ENCODE results near the gene CNTN4.

The CNTN4 gene

GRCh38 chr3:2096216-2096615 is 2.5 kb upstream of the CNTN4 start:
- H3K4me1 ChIP-seq, result no peaks in the 10 kb centered on the region
- H3K36me3 ChIP-seq, result no peaks in the 10 kb centered on the region
- no peaks in the 10 kb centered on the region for H3K27me3 ChIP-seq
- H3K4me2 ChIP-seq, result no peak overlapping the region
- peaks cover 12 to 28% (median 20%) of the 10 kb centered on the region in 11 experiments for H3K9me3 ChIP-seq (replicated peaks in 1 of 11)
- H3K27ac ChIP-seq, result no peak overlapping the region
- no peak overlapping the region for H3K4me3 ChIP-seq
- TF ChIP-seq Cebpa-rat (IDR thresholded peaks at IDR 0.05), result no peak
- H3K9ac ChIP-seq, result no peak overlapping the region
- no peaks in the 10 kb centered on the region for H4K20me1 ChIP-seq

GRCh38 chr3:2097641-2098191 is 950 bp upstream of the CNTN4 start:
- H3K36me3 ChIP-seq, result no peaks in the 10 kb centered on the region
- H3K9me3 ChIP-seq (replicated peaks in 1 of 11), result peaks cover 12 to 28% (median 20%) of the 10 kb centered on the region in 11 experiments
- no peak overlapping the region for H3K4me3 ChIP-seq

GRCh38 chr3:2099028-2099671 is 484 bp downstream of the CNTN4 start:
- peaks cover 12 to 28% (median 20%) of the 10 kb centered on the region in 11 experiments for H3K9me3 ChIP-seq (replicated peaks in 1 of 11)
- H3K27ac ChIP-seq, result no peak overlapping the region
- H3K4me3 ChIP-seq, result no peak overlapping the region
- H3K4me1 ChIP-seq, result no peaks in the 10 kb centered on the region
- no peak overlapping the region for H3K4me2 ChIP-seq
- no peaks in the 10 kb centered on the region for H3K36me3 ChIP-seq
- no peaks in the 10 kb centered on the region for H4K20me1 ChIP-seq
- no peak for TF ChIP-seq Cebpa-rat (IDR thresholded peaks at IDR 0.05)
- H3K9ac ChIP-seq, result no peak overlapping the region
- H3K27me3 ChIP-seq, result no peaks in the 10 kb centered on the region

More at GRCh38 chr3:2097641-2098191, 950 bp upstream of the CNTN4 start:
- no peak overlapping the region for H3K27ac ChIP-seq
- no peak overlapping the region for H3K9ac ChIP-seq
- no peaks in the 10 kb centered on the region for H4K20me1 ChIP-seq
- peak overlapping the region in 3 of 11 experiments; percentile 10 to 41 (median 34); a peak in 3 of 22 replicates for H3K4me2 ChIP-seq
- no peaks in the 10 kb centered on the region for H3K4me1 ChIP-seq
- no peaks in the 10 kb centered on the region for H3K27me3 ChIP-seq
- TF ChIP-seq Cebpa-rat (IDR thresholded peaks at IDR 0.05), result no peak

GRCh38 chr3:2099779-2100191 is 1.1 kb downstream of the CNTN4 start:
- Histone ChIP-seq H3K27me3 (no peaks in the 10 kb centered on the region), H3K4me2 (no peak overlapping the region), H3K36me3 (no peaks in the 10 kb centered on the region), H3K9me3 (replicated peaks in 1 of 11) (peaks cover 12 to 28% (median 20%) of the 10 kb centered on the region in 11 experiments), H4K20me1 (no peaks in the 10 kb centered on the region), H3K9ac (no peak overlapping the region), H3K4me1 (no peaks in the 10 kb centered on the region), H3K27ac (no peak overlapping the region), H3K4me3 (no peak overlapping the region)
- TF ChIP-seq Cebpa-rat (IDR thresholded peaks at IDR 0.05), result no peak

GRCh38 chr3:2106438-2106837 is 7.8 kb downstream of the CNTN4 start:
- no peaks in the 10 kb centered on the region for H3K36me3 ChIP-seq
- no peak overlapping the region for H3K9ac ChIP-seq
- no peak overlapping the region for H3K4me2 ChIP-seq
- no peak overlapping the region for H3K4me3 ChIP-seq
- peaks cover 12 to 24% (median 20%) of the 10 kb centered on the region in 11 experiments; a peak in 21 of 22 replicates for H3K9me3 ChIP-seq (replicated peaks in 1 of 11)
- H4K20me1 ChIP-seq, result no peaks in the 10 kb centered on the region
- no peaks in the 10 kb centered on the region for H3K4me1 ChIP-seq
- TF ChIP-seq Cebpa-rat (IDR thresholded peaks at IDR 0.05), result no peak
- no peak overlapping the region for H3K27ac ChIP-seq
- no peaks in the 10 kb centered on the region for H3K27me3 ChIP-seq

- no peaks in the 10 kb centered on the region for H3K36me3 ChIP-seq
- no peak overlapping the region for H3K4me3 ChIP-seq
- H4K20me1 ChIP-seq, result no peaks in the 10 kb centered on the region
- H3K27ac ChIP-seq, result no peak overlapping the region
- H3K4me2 ChIP-seq, result no peak overlapping the region
- no peaks in the 10 kb centered on the region for H3K27me3 ChIP-seq
- TF ChIP-seq Cebpa-rat (IDR thresholded peaks at IDR 0.05), result no peak
- H3K4me1 ChIP-seq, result no peaks in the 10 kb centered on the region
- peaks cover 9 to 18% (median 13%) of the 10 kb centered on the region in 11 experiments; a peak in 21 of 22 replicates for H3K9me3 ChIP-seq (replicated peaks in 1 of 11)
- H3K9ac ChIP-seq, result no peak overlapping the region
Measured at GRCh38 chr3:2110597-2111117, 12.0 kb downstream of the CNTN4 start.

- Histone ChIP-seq H3K4me2 (no peak overlapping the region), H3K9ac (no peak overlapping the region), H3K9me3 (replicated peaks in 1 of 11) (no peaks in the 10 kb centered on the region), H3K27me3 (no peaks in the 10 kb centered on the region), H3K36me3 (no peaks in the 10 kb centered on the region), H4K20me1 (no peaks in the 10 kb centered on the region), H3K4me3 (no peak overlapping the region), H3K4me1 (no peaks in the 10 kb centered on the region), H3K27ac (no peak overlapping the region)
- TF ChIP-seq Cebpa-rat (IDR thresholded peaks at IDR 0.05), result no peak
Measured at GRCh38 chr3:2114617-2115275, 16.1 kb downstream of the CNTN4 start.

- H3K9ac ChIP-seq, result no peak overlapping the region
- H3K27ac ChIP-seq, result no peak overlapping the region
- no peaks in the 10 kb centered on the region for H3K9me3 ChIP-seq (replicated peaks in 1 of 11)
- H3K4me3 ChIP-seq, result no peak overlapping the region
- no peaks in the 10 kb centered on the region for H3K27me3 ChIP-seq
- no peaks in the 10 kb centered on the region for H4K20me1 ChIP-seq
- no peaks in the 10 kb centered on the region for H3K36me3 ChIP-seq
- no peaks in the 10 kb centered on the region for H3K4me1 ChIP-seq
- TF ChIP-seq Cebpa-rat (IDR thresholded peaks at IDR 0.05), result no peak
- H3K4me2 ChIP-seq, result no peak overlapping the region
Measured at GRCh38 chr3:2130726-2131125, 32.1 kb downstream of the CNTN4 start.

- Histone ChIP-seq H3K4me2 (no peak overlapping the region), H4K20me1 (no peaks in the 10 kb centered on the region), H3K9me3 (replicated peaks in 1 of 11) (no peaks in the 10 kb centered on the region), H3K4me1 (no peaks in the 10 kb centered on the region), H3K36me3 (no peaks in the 10 kb centered on the region), H3K4me3 (no peak overlapping the region), H3K27me3 (no peaks in the 10 kb centered on the region), H3K9ac (no peak overlapping the region), H3K27ac (no peak overlapping the region)
- no peak for TF ChIP-seq Cebpa-rat (IDR thresholded peaks at IDR 0.05)
Measured at GRCh38 chr3:2133146-2133545, 34.5 kb downstream of the CNTN4 start.
